Hepatocyte (in vitro differentiated cells): ENCODE results near the gene HOXB4.

Experiments
- CTCF ChIP-seq: fragments of 200-600 bp; sonication (generic); IDR thresholded peaks from 2 replicates; pipeline ENCODE4 v1.5.1; 2016; ENCODE audit warnings: antibody characterized with exemption, mild to moderate bottlenecking; ENCODE audit not compliant: poor library complexity
- EZH2 ChIP-seq: fragments of 200-600 bp; sonication (generic); IDR thresholded peaks from 2 replicates; pipeline ENCODE4 v1.6.1; 2016; ENCODE audit warnings: antibody characterized with exemption, mild to moderate bottlenecking, borderline replicate concordance

GRCh38 chr17:48584223-48584741 lies 6.1 kb upstream of the HOXB4 start:
- no peak for TF ChIP-seq CTCF
- no peak for TF ChIP-seq EZH2
